ENCODE results near the gene ANAPC2.

The ANAPC2 gene

GRCh38 chr9:137128158-137128861, 60.0 kb downstream of the ANAPC2 start:
- no peaks in the 10 kb centered on the region for H3K27me3 ChIP-seq (replicated peaks)
- H3K36me3 ChIP-seq (replicated peaks): no peaks in the 10 kb centered on the region
- TF ChIP-seq, protein P1, sequence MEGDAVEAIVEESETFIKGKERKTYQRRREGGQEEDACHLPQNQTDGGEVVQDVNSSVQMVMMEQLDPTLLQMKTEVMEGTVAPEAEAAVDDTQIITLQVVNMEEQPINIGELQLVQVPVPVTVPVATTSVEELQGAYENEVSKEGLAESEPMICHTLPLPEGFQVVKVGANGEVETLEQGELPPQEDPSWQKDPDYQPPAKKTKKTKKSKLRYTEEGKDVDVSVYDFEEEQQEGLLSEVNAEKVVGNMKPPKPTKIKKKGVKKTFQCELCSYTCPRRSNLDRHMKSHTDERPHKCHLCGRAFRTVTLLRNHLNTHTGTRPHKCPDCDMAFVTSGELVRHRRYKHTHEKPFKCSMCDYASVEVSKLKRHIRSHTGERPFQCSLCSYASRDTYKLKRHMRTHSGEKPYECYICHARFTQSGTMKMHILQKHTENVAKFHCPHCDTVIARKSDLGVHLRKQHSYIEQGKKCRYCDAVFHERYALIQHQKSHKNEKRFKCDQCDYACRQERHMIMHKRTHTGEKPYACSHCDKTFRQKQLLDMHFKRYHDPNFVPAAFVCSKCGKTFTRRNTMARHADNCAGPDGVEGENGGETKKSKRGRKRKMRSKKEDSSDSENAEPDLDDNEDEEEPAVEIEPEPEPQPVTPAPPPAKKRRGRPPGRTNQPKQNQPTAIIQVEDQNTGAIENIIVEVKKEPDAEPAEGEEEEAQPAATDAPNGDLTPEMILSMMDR (IDR thresholded peaks at IDR 0.05; ENCODE audit: low read depth, low read length, missing control alignments): no peak
- in situ Hi-C loops (cut with HindIII; ENCODE audit: low pct_ligation_motif_present, low sequenced_read_pairs): no loop called here
- no peak overlapping the region for H3K27ac ChIP-seq
- DNase-seq: no peak
- H3K4me3 ChIP-seq (ENCODE audit: low read depth, low read length): peak overlapping the region; percentile 75

DNA sequence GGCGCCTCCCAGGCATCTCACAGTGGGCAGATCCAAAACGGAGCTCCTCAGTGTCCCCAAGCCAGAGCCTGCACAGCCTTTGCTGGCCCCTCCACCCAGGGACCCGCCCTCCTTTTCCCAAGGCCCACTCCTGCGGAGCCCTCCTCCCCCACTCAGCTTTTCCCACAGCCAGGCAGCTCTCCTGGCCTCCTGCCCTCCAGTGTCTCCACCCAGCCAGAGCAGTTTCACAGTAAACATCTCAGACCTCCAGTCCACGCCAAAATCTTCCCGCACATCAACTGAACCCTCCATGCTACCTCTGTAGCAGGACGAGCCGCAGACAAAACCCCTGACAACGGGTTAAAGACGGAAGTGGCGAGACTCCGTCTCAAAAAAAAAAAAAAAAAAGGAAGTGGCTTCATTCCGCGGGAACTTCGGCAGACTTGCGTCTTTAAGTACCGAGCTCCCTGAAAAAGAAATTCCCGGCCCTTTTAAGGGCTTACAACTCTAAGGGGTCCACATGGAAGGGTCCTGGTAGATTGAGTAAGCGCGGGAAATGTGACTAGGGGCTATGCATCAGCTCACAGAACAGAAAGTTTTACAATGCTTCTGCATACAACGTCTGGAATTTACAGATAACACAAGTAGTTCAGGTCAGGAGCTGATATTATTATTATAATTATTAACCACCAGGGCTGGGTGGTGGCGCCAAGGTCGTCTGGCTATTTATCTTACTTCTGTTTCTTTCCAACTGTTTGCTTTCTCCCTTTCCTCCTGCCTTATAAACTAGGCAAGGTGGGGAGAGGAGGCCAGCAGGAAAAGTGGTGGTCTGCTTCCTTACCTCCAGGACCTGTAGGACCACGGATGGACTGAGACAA, 60.8 kb downstream of the ANAPC2 start:
- H3K4me3 ChIP-seq (ENCODE audit: low read depth, low read length): peak overlapping the region; percentile 75
- H3K36me3 ChIP-seq (replicated peaks): no peaks in the 10 kb centered on the region
- TF ChIP-seq, protein P1 (IDR thresholded peaks at IDR 0.05; ENCODE audit: low read depth, low read length, missing control alignments): no peak
- no peaks in the 10 kb centered on the region for H3K27me3 ChIP-seq (replicated peaks)
- H3K27ac ChIP-seq: no peak overlapping the region
- no peak for DNase-seq
- in situ Hi-C loops (cut with HindIII; ENCODE audit: low pct_ligation_motif_present, low sequenced_read_pairs): no loop called here

- in situ Hi-C loops (cut with HindIII; ENCODE audit: low pct_ligation_motif_present, low sequenced_read_pairs): no loop called here
- no peaks in the 10 kb centered on the region for H3K27me3 ChIP-seq (replicated peaks)
- TF ChIP-seq, protein P1 (IDR thresholded peaks at IDR 0.05; ENCODE audit: low read depth, low read length, missing control alignments): no peak
- H3K36me3 ChIP-seq (replicated peaks): no peaks in the 10 kb centered on the region
- H3K4me3 ChIP-seq (ENCODE audit: low read depth, low read length): no peak overlapping the region
- no peak overlapping the region for H3K27ac ChIP-seq
- no peak for DNase-seq
Observed at GRCh38 chr9:137126786-137127185, 61.6 kb downstream of the ANAPC2 start.

Measured in brain microvascular endothelial cell (primary cell).